Loucy (cell line): Measurements from ENCODE around the gene BEGAIN.

Experiments used
- CTCF ChIP-seq: fragments of 200-600 bp; sonication (generic); conservative IDR thresholded peaks from 2 replicates; pipeline ENCODE4 v1.5.1; 2014; ENCODE audit warnings: mild to moderate bottlenecking, antibody characterized with exemption, low read length
- EZH2phosphoT487 ChIP-seq: fragments of 200-600 bp; IDR thresholded peaks from 2 replicates; pipeline ENCODE4 v1.6.1; 2018; ENCODE audit warnings: antibody characterized with exemption, mild to moderate bottlenecking, moderate library complexity, borderline replicate concordance

GRCh38 chr14:100636559-100636958 is 49.3 kb upstream of the BEGAIN start:
- TF ChIP-seq CTCF, result no peak
- no peak for TF ChIP-seq EZH2phosphoT487
